ENCODE data around the gene GNAT1.

Gene GNAT1

DNA sequence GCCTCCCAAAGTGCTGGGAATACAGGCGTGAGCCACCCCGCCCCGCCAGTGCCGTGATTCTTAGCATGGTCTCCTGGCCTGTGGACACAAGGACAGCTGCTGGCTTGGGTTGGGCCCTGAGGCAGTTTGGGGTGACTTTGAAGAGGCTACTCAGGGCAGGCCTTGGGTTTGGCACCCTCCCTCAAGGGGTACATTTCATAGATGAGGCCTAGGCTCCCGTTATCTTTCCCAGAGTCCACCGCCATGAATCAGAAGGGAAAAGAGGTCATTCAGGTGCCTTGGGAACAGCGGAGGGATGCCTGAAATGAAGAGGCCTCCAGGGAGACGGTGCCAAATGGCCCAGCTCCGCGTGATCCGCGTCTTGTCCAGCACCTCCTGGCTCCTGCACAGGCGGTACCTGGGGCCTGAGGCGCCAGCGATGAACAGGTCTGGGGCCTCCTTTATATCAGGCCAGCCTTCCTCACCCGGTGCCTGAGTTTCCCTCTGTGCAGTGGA lies 53.9 kb downstream of the GNAT1 start:
- ChIA-PET CTCF (interaction anchor here (0.8 to 47.4 kb wide), 5 partner anchors 11 to 53 kb away, joined by 5 to 1609 read pairs (median 33); partner anchors contain the start of genes GNAT1, LSMEM2 and SEMA3B), POLR2A (no interaction called here)
- peak overlapping the region; percentile 51; the same call in 1 of the 2 replicates for H3K4me3 ChIP-seq (ENCODE audit: low read depth, low read length)
- TF ChIP-seq, protein P1, sequence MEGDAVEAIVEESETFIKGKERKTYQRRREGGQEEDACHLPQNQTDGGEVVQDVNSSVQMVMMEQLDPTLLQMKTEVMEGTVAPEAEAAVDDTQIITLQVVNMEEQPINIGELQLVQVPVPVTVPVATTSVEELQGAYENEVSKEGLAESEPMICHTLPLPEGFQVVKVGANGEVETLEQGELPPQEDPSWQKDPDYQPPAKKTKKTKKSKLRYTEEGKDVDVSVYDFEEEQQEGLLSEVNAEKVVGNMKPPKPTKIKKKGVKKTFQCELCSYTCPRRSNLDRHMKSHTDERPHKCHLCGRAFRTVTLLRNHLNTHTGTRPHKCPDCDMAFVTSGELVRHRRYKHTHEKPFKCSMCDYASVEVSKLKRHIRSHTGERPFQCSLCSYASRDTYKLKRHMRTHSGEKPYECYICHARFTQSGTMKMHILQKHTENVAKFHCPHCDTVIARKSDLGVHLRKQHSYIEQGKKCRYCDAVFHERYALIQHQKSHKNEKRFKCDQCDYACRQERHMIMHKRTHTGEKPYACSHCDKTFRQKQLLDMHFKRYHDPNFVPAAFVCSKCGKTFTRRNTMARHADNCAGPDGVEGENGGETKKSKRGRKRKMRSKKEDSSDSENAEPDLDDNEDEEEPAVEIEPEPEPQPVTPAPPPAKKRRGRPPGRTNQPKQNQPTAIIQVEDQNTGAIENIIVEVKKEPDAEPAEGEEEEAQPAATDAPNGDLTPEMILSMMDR (IDR thresholded peaks at IDR 0.05; ENCODE audit: insufficient read depth, low read length, missing control alignments): no peak
- no peak for DNase-seq (ENCODE audit: low read depth, low spot score)

GRCh38 chr3:50245831-50246516 lies 54.6 kb downstream of the GNAT1 start:
- POLR2A ChIA-PET: interaction anchor here (0.7 to 3.1 kb wide), 9 partner anchors 8 to 91 kb away, joined by 3 to 25 read pairs (median 5); partner anchors contain the start of genes GNAI2, HYAL3, NAA80 and SEMA3B
- TF ChIP-seq, protein P1 (IDR thresholded peaks at IDR 0.05; ENCODE audit: insufficient read depth, low read length, missing control alignments): peak; percentile 99
- H3K4me3 ChIP-seq (ENCODE audit: low read depth, low read length): peak overlapping the region; percentile 51
- DNase-seq (ENCODE audit: low read depth, low spot score): peak; percentile 34
- CTCF ChIA-PET: interaction anchor here (0.6 to 47.4 kb wide), 25 partner anchors 7 to 575 kb away, joined by 3 to 1609 read pairs (median 3); partner anchors contain the start of genes GNAI2, GNAT1, HYAL2 and HYAL3

DNA sequence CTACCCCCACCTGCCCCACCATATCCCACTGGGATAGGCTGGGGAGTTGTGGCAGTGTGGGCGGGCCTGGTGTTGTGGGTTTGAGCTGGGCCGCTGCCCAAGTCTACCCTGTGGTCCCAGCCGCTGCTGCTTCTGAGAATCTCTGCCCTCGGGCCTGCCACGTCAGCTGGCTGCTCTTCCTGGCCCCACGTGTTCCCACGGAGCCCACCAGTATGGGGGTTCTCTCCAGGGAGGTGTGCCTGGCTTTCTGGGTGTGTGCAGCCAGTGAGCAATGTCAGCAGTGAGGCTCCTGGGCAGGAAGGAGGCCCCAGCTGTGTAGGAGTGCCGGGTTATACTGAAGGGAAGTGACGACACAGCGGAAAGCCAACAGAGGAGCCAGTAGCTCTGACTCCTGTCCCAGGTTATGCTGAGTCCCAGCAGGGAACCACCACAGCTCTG lies 55.1 kb downstream of the GNAT1 start:
- POLR2A ChIA-PET: interaction anchor here (0.7 to 3.1 kb wide), 9 partner anchors 8 to 90 kb away, joined by 3 to 25 read pairs (median 5); partner anchors contain the start of genes GNAI2, HYAL3, NAA80 and SEMA3B
- peak overlapping the region; percentile 42 for H3K4me3 ChIP-seq (ENCODE audit: low read depth, low read length)
- peak; percentile 65 for DNase-seq (ENCODE audit: low read depth, low spot score)
- TF ChIP-seq, protein P1 (IDR thresholded peaks at IDR 0.05; ENCODE audit: insufficient read depth, low read length, missing control alignments): no peak
- CTCF ChIA-PET: interaction anchor here (0.6 to 47.4 kb wide), 24 partner anchors 8 to 575 kb away, joined by 3 to 1609 read pairs (median 3); partner anchors contain the start of genes GNAI2, GNAT1, HYAL2 and HYAL3
